ENCODE measurements around the gene REM1.

GRCh38 chr20:31500527-31500926, 25.4 kb downstream of the REM1 start:
- TF ChIP-seq CHD2 (IDR thresholded peaks at IDR 0.05; ENCODE audit: low read depth, low read length) (no peak), ZKSCAN1 (IDR thresholded peaks at IDR 0.05; ENCODE audit: low read length) (no peak), CHD4 (IDR thresholded peaks at IDR 0.05; ENCODE audit: borderline replicate concordance, low read length) (no peak)

Data from HepG2 (cell line).